Endothelial cell (in vitro differentiated cells): Measurements from ENCODE around the gene KMT2C. TPM values are rescaled to one million over a fixed set of nuclear protein-coding genes. Genes with fewer than 3 reads are reported as not detected.
A peak's percentile ranks its signal among the peaks of the same experiment; 100 is the strongest.
"Not testable (repeated sequence)": the region's sequence is repeated elsewhere in the genome, so short reads cannot be mapped to it uniquely, and the experiment has no call there.

ENCODE experiments used
- DNase-seq: peaks from one replicate; pipeline ENCODE4 v3.0.0; 2021; ENCODE audit warnings: low spot score
- H3K27ac Mint-ChIP-seq: one replicate; pipeline ENCODE4 v1.8.0; 2021; ENCODE audit warnings: mixed read lengths, inconsistent platforms; ENCODE audit not compliant: unreplicated experiment
- H3K27me3 Mint-ChIP-seq: one replicate; pipeline ENCODE4 v1.8.0; 2021; ENCODE audit warnings: mild to moderate bottlenecking, moderate library complexity, mixed read lengths, inconsistent platforms; ENCODE audit not compliant: unreplicated experiment
- H3K36me3 Mint-ChIP-seq: one replicate; pipeline ENCODE4 v1.8.0; 2021; ENCODE audit warnings: mild to moderate bottlenecking, low read depth, mixed read lengths, inconsistent platforms; ENCODE audit not compliant: unreplicated experiment
- H3K4me1 Mint-ChIP-seq: one replicate; pipeline ENCODE4 v1.8.0; 2021; ENCODE audit warnings: mild to moderate bottlenecking, mixed read lengths, inconsistent platforms; ENCODE audit not compliant: unreplicated experiment
- H3K4me3 Mint-ChIP-seq: one replicate; pipeline ENCODE4 v1.8.0; 2021; ENCODE audit warnings: mild to moderate bottlenecking, mixed read lengths, inconsistent platforms; ENCODE audit not compliant: unreplicated experiment
- H3K9me3 Mint-ChIP-seq: one replicate; pipeline ENCODE4 v1.8.0; 2021; ENCODE audit warnings: mixed read lengths, inconsistent platforms; ENCODE audit not compliant: unreplicated experiment
- CTCF ChIP-seq: fragments of 200-600 bp; sonication (generic); IDR thresholded peaks from one replicate; pipeline ENCODE4 v1.5.0; 2021; ENCODE audit warnings: antibody characterized with exemption; ENCODE audit not compliant: unreplicated experiment
- total RNA-seq: library from RNA; stranded (reverse); fragmentation: NEBNext Ultra II Directional; extraction: Animal tissue kit (Norgen Biotek cat#: 25700); gene quantifications from one replicate; pipeline ENCODE4 v1.2.1, GENCODE V29; 2021; ENCODE audit not compliant: unreplicated experiment

KMT2C gene
- total RNA-seq, 1 donor from 2014 or later: 59.8 TPM

GRCh38 chr7:152436931-152437575 is 1.2 kb upstream of the KMT2C start:
- peak overlapping the region; percentile 94 for H3K4me3 Mint-ChIP-seq
- H3K9me3 Mint-ChIP-seq, DNase-seq, H3K27me3 Mint-ChIP-seq, H3K36me3 Mint-ChIP-seq: not testable (repeated sequence)
- peaks cover 12% of the 10 kb centered on the region for H3K4me1 Mint-ChIP-seq
- H3K27ac Mint-ChIP-seq: peak overlapping the region; percentile 84

- H3K4me1 Mint-ChIP-seq: peaks cover 12% of the 10 kb centered on the region
- peaks cover 4% of the 10 kb centered on the region for H3K27me3 Mint-ChIP-seq
- peaks cover 4% of the 10 kb centered on the region for H3K36me3 Mint-ChIP-seq
- H3K4me3 Mint-ChIP-seq: peak overlapping the region; percentile 94
- H3K27ac Mint-ChIP-seq: no peak overlapping the region
- no peak for TF ChIP-seq CTCF
- DNase-seq: peak; percentile 98
- H3K9me3 Mint-ChIP-seq: no peaks in the 10 kb centered on the region
These were observed 518 bp upstream of the KMT2C start for GRCh38 chr7:152436111-152436930.

GRCh38 chr7:152434511-152435383 is 1.1 kb downstream of the KMT2C start:
- H3K27ac Mint-ChIP-seq: peak overlapping the region; percentile 70

GRCh38 chr7:152433721-152434490 is 1.9 kb downstream of the KMT2C start:
- DNase-seq, H3K9me3 Mint-ChIP-seq, H3K27me3 Mint-ChIP-seq, H3K36me3 Mint-ChIP-seq: not testable (repeated sequence)
- Mint-ChIP-seq H3K27ac (peak overlapping the region; percentile 62), H3K4me1 (peaks cover 12% of the 10 kb centered on the region), H3K4me3 (peak overlapping the region; percentile 93)

More at GRCh38 chr7:152434511-152435383, 1.1 kb downstream of the KMT2C start:
- DNase-seq: peak; percentile 34
- H3K4me1 Mint-ChIP-seq: peaks cover 12% of the 10 kb centered on the region
- H3K27me3 Mint-ChIP-seq, H3K9me3 Mint-ChIP-seq, H3K36me3 Mint-ChIP-seq: not testable (repeated sequence)
- H3K4me3 Mint-ChIP-seq: peak overlapping the region; percentile 93

GRCh38 chr7:152432735-152433134 is 3.1 kb downstream of the KMT2C start:
- not testable (repeated sequence) for H3K36me3 Mint-ChIP-seq, H3K4me3 Mint-ChIP-seq, H3K27me3 Mint-ChIP-seq, DNase-seq, H3K27ac Mint-ChIP-seq, H3K9me3 Mint-ChIP-seq
- H3K4me1 Mint-ChIP-seq: peaks cover 12% of the 10 kb centered on the region

GRCh38 chr7:152430854-152431253 is 4.9 kb downstream of the KMT2C start:
- TF ChIP-seq CTCF: no peak
- Mint-ChIP-seq H3K27me3 (peaks cover 4% of the 10 kb centered on the region), H3K27ac (no peak overlapping the region)

GRCh38 chr7:152430118-152430517 is 5.7 kb downstream of the KMT2C start:
- not testable (repeated sequence) for H3K4me3 Mint-ChIP-seq, DNase-seq, H3K27me3 Mint-ChIP-seq, H3K36me3 Mint-ChIP-seq, H3K4me1 Mint-ChIP-seq, H3K9me3 Mint-ChIP-seq, H3K27ac Mint-ChIP-seq

More at GRCh38 chr7:152430854-152431253, 4.9 kb downstream of the KMT2C start:
- no peak overlapping the region for H3K4me3 Mint-ChIP-seq
- H3K4me1 Mint-ChIP-seq: peaks cover 10% of the 10 kb centered on the region
- no peaks in the 10 kb centered on the region for H3K9me3 Mint-ChIP-seq
- no peak for DNase-seq
- no peaks in the 10 kb centered on the region for H3K36me3 Mint-ChIP-seq
